NCI-H2107 treated with DMSO at 0.1 percent for 48 hours (cell line): ENCODE measurements around the gene IGFALS.

Experiments
- DNase-seq: peaks from one replicate; lab custom pipeline; 2025; ENCODE audit not compliant: unreplicated experiment; lab: John Stamatoyannopoulos, UW

Gene IGFALS

DNA sequence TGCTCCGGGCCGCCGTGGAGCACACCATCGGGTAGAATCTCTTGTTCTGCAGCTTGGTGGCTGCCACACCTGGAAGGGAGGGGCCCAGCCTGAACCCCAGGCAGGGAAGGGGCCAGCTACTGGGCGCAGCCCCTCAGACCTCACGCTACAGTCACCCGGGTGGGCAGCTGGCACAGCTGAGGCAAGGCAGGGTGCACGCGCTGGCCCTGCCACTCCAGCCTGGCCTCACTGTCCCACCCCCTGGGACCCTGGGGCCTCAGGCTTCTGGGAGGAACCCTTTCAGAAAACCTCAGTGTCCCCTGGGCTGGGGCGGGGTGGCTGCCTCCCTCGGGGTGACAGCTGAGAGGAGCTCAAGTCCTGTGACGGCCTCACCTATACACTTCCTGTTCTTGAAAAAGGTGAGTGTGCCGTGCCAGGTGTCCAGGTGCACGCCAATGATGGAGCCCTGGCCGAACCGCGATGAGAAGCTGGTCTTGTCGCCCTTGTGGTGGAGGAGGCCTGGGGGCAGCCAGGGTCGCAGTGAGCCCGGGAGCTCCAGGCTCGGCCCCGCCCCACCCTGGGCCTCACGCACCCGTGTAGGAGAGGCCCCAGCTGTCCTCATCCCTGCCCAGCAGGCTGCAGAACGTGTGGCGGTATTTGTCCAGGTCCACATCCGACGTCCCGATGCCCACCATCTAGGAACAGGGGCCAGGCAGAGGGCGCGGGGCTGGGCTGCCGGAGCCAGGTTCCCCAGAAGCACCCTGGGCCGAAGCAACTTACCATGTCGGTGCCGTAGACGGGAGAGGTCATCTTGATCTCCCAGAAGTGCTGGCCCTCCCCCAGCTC is 15.9 kb downstream of the IGFALS start:
- no peak for DNase-seq

DNA sequence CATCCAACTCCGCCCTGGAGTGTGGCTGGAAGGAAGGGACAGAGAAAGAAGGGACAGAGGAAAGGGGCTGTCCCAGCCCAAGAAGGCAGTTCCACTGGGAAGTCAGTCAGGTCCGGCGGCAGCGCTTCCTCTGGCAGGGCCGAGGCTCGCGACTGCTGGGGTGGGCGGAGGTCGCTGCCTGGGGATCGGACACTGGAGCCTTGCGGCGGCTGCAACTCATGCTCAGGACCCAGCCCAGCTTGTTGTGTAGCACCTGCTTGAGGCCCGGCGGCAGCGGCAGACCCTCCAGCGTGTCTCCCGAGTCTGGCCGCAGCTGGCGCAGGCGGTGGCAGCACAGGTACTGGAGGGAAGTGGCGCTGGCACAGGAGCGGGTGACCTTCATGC is 16.5 kb downstream of the IGFALS start:
- DNase-seq = no peak

DNA sequence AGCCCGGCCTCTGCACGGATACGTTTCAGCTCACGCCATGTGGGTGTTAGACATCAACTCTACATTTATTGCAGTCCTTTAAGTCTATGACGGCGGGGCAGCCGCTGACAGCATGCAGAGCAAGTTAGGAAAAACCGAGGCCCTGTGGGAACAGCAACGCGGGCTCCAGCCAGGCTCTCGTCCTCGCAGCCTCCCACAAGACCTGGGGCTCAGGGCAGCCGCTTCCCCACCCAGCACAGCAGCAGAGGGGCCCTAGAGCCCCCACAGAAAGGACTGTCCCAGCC is 16.9 kb downstream of the IGFALS start:
- DNase-seq = no peak

DNA sequence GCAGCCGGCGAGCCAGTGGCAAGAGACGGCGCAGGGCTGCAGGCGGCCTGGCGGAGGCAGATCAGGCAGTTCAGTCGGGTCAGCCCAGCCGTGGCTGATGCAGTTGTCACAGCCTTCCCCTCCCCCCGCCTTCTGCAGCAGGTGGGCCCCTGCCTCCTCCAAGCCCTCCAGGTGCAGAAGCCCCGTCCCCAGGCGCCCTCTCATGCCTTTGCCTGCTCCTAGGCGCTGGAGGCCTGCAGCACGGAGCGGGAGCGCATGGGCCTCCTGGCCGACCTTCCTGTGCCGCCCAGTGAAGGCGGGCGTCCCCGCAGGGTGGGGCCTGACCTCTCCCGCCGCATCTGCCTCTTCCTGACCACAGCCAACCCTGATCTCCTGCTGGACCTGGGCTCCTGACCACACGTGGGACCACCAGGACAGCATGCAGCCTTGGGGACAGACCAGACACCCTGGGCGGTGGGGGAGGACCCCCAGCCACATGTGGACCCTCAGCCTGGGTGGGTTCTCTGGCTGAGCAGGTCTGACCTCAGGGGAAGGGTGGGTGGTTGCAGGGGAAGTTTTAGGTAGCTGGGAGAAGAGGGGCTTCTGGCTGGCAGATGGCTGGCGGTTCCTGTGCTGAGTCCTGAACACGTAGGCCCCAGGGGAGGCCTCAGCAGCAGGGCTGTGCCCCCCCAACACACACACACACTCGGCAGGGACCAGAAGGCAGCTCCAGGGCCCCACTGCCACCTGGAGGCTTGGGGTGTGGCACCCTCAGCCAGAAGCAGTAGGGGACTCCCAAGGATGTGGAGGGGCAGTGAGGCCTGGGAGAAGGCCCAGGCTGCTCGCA is 17.4 kb downstream of the IGFALS start:
- DNase-seq = no peak

DNA sequence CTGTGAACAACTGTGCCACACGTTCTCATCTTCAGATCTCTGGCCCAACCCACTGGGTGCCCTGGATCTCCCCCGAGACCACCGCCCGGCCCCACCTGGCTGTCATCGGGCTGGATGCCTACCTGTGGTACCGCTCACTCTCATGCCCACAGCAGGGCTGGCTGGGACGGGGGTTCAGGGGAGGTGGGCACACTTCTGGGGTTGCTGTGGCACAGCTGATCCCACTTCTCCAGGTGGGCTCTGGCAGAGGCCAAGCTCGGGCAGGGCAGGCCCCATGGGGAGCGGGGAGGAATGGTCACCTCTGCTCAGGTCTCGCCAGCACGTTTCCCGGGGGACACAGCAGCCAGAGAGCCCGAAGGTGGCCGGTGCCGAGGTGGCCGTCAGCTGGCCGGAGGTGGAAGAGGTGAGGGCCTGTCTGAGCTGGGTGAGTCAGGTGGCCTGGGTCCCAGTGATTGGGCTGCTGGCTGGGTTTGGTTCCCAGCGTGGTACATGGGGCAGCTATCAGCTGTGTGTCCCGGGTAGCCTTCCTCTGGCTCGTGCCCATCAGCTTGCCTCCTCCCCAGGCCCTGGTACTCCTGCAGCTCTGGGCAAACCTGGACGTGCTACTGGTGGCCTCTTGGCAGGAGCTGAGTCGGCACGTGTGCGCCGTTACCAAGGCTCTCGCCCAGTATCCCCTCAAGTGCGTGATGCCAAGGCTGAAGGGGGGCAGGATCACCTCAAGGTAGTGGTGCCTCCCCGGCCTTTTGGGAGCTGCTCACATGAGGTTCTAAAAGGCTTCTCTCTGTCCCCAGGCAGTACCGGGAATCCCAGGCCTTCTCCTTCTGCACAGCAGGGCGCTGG is 18.3 kb downstream of the IGFALS start:
- DNase-seq = no peak

DNA sequence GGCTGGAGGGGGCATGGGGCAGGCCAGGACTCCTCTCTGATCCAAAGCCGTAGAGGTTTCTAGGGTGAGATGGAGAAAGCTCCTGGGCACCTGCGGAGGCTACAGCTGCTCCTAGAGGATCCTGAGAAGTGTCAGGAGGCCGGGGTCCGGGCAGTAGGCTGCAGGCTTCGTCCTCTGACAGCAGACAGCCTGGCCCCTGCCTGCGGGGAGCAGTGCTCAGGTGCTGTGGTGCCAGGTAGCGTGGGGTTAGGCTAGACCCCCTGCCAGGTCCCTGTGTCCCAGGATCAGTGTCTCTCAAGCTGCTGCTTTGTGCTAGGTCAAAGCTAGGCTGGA is 19.1 kb downstream of the IGFALS start:
- DNase-seq = no peak

DNA sequence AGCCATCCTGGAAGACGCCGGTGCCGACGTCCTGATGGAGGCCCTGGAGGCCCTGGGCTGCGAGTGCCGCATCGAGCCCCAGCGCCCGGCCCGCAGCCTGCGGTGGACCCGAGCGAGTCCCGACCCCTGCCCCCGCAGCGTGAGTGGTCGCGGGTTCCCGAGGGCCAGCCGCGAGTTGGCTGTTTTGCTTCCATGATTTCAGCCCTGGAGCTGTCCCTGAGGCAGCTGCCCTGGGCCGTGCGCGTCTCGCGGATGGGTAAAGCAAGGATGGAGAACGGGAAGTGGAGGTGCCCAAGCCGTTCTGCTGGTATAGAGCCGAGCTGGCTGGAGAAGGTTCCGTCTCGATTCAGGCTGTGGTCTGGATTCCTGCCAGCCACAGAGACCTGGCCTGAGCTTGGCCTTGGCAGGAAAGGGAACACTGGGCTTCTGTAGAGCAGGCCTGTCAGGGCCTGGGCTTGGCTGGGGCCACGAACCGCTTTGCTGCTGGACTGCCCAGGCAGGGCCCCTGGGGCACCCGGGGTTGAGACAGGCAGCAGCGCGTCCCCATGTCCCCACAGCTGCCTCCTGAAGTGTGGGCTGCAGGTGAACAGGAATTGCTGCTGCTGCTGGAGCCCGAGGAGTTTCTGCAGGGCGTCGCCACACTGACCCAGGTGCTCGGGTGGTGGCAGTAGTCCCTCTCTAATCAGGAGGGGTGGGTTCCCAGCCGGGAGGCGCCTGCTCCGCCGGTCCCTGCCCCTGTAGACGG is 19.6 kb downstream of the IGFALS start:
- no peak for DNase-seq

GRCh38 chr16:1772908-1773702 is 20.4 kb downstream of the IGFALS start, which contains the start of gene MRPS34:
Gene MRPS34, minus strand, starts transcription at chr16:1773134. Its CDS starts 15 bp downstream, at chr16:1773119.
- peak; percentile 40 for DNase-seq

DNA sequence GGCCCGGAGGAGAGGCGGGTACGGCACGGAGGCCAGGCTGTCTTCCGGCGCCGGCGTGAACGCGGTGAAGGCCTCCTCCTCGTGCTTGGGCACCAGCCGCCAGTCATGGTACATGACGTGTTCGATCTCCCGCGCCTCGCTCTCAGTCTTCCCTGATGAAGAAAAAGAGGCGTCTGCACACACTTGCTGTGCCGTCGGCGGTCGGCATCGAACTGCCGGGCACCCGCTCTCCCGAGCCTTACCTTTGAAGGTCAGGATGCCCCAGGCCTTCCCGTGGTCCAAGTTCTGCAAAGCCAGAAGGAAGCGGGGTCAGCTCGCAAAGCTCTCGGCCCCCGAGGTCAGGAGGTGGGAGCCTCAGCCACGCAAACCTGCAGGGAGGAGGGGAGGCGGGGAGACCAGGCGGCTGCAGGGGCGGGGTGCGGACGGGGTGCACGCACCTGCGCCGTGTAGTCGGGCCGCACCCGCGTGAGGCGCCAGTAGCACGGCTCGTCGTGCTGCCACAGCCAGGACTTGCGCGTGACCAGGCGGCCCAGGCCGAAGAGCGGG is 21.1 kb downstream of the IGFALS start, which contains the start of gene EME2:
EME2 (plus strand) TSS at position 449 of the 546 bp plus-strand sequence. CDS start 418 bp downstream, outside the sequence.
- DNase-seq = no peak

- DNase-seq = no peak
Measured at GRCh38 chr16:1771864-1772361, 21.6 kb downstream of the IGFALS start.

DNA sequence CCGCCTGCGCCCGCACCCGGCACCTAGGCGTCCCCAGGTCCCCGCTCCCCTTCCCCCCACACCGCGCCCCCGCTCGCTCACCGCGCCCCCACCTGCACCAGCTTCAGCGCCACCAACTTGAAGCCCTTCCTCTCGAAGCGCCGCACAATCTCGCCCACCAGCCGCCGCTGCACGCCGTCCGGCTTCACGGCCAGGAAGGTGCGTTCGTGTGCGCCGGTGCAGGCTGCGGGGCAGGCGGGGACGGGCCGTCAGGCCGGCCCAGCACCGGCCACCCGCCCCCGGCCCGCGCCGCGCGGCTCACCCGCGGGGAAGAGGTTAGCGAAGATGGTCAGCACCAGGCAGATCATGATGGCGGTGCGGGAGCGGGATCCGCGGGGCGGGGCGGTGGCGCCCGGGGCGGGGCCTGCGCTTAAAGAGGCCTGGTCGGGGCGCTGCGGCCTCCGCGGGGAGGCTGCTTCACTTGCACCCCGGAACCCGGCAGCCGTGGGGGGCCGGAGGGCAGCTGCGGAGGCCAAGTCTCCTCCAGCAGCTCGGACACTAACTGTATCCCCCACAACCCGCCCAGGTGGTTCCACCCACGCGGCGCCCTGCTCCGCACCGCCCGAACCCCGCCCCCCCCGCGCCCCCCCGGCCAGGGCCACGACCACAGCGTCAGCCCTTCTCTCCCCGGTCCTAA is 22.2 kb downstream of the IGFALS start, which contains the start of gene NME3:
NME3 (minus strand) TSS at position 356 of the 676 bp plus-strand sequence; CDS start at position 347, 9 bp downstream.
- DNase-seq = peak; percentile 9

DNA sequence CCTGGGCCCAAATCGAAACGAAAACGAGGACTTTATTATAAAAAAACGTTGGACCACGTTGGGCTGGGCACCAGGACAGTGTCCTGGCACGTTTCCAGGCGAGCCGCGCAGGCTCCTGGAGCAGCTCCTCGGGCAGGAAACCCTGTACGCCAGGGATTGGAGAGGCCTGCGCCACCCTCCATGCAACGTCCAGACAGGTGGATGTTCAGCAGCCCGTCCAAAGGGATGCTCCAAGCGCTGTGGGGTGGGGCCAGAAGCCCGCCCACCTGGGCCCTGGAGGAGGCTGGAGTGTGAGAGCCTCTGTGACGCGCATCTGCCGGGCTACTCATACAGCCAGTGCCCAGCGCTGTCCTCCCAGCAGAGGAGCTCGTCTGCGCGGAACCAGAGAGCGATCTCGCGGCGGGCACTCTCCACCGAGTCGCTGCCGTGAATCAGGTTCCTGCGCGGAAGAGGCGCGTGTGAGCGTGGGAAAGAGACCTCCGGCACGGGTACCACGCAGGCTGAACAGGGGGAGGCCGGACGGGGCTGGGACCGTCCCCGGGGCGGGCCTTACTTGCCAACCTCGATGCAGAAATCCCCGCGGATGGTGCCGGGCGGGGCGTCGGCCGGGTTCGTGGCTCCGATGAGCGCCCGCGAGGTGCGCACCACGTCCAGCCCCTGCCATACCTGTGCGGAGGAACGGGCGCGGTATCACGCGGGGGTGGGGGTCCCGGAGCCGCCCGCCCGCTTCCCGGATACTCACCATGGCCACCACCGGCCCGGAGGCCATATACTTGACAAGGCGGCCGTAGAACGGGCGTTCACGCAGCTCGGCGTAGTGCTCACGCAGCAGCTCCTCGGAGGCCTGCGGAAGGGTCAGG is 22.9 kb downstream of the IGFALS start:
- DNase-seq = peak; percentile 33

GRCh38 chr16:1769402-1770300 is 23.9 kb downstream of the IGFALS start:
- no peak for DNase-seq

- DNase-seq = no peak
Measured at GRCh38 chr16:1768767-1769401, 24.6 kb downstream of the IGFALS start.

GRCh38 chr16:1768061-1768766 is 25.3 kb downstream of the IGFALS start:
- no peak for DNase-seq
